GM12873 (cell line): Measurements from ENCODE around the gene VSIG10L2.

Source experiments
- TF ChIP-seq, protein P1 (sequence below): IDR thresholded peaks from 2 replicates; pipeline ENCODE4 v1.5.1; 2012; ENCODE audit warnings: low read depth, mild to moderate bottlenecking, moderate library complexity, low read length, control low read depth; ENCODE audit not compliant: insufficient read depth; ENCODE audit errors: missing control alignments

VSIG10L2 gene

GRCh38 chr11:125945797-125946520, at the start of gene VSIG10L2:
Gene VSIG10L2 (plus strand): TSS chr11:125946044. CDS start chr11:125946056, 12 bp downstream.
- TF ChIP-seq, protein P1, sequence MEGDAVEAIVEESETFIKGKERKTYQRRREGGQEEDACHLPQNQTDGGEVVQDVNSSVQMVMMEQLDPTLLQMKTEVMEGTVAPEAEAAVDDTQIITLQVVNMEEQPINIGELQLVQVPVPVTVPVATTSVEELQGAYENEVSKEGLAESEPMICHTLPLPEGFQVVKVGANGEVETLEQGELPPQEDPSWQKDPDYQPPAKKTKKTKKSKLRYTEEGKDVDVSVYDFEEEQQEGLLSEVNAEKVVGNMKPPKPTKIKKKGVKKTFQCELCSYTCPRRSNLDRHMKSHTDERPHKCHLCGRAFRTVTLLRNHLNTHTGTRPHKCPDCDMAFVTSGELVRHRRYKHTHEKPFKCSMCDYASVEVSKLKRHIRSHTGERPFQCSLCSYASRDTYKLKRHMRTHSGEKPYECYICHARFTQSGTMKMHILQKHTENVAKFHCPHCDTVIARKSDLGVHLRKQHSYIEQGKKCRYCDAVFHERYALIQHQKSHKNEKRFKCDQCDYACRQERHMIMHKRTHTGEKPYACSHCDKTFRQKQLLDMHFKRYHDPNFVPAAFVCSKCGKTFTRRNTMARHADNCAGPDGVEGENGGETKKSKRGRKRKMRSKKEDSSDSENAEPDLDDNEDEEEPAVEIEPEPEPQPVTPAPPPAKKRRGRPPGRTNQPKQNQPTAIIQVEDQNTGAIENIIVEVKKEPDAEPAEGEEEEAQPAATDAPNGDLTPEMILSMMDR: no peak

- TF ChIP-seq, protein P1: no peak
These were observed 44.0 kb upstream of the VSIG10L2 start for GRCh38 chr11:125901872-125902271.

DNA sequence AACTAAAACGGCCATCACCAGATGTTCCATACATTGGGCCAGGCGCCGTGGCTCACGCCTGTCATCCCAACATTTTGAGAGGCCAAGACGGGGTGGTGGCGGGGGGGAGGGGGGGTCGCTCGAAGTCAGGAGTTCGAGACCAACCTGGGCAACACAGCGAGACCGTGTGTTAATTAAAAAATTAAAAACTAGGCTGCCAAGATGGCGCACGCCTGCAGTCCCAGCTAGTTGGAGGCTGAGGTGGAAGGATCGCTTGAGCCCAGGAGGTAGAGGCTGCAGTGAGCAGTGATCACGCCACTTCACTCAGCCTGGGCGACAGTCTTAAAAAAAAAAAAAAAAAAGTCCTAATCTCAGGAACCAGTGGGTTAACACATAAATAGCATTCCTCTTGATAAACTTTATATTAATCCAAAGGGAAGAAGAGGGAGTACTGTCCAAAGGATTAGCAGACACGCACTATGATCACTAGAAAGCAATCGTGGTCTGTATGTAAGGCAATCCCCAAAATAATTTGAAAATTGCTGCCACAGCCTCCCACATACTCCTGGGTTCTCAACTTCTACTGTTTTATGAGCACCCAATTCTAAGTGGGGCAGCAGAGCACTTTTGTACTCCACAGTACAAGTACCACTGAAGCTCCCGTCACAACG, 43.4 kb upstream of the VSIG10L2 start:
- TF ChIP-seq, protein P1: no peak

GRCh38 chr11:125902927-125903710, 42.7 kb upstream of the VSIG10L2 start, which contains the start of gene PUS3:
Gene PUS3 (minus strand): TSS chr11:125903206. CDS start chr11:125896284, 6,922 bp downstream.
- TF ChIP-seq, protein P1: no peak

GRCh38 chr11:125903711-125904659, 41.9 kb upstream of the VSIG10L2 start, which contains the start of gene DDX25:
Gene DDX25 (plus strand): TSS chr11:125904508. CDS start chr11:125904518, 10 bp downstream.
- TF ChIP-seq, protein P1: no peak

- TF ChIP-seq, protein P1: no peak
These were observed 41.2 kb upstream of the VSIG10L2 start for GRCh38 chr11:125904678-125905077.
